Pancreas (tissue), 10 donors: Measurements from ENCODE around the gene PAMR1. TPM values are rescaled to one million over a fixed set of nuclear protein-coding genes. Genes with fewer than 3 reads are reported as not detected.

Source experiments
- ATAC-seq, 4 donors: fragments of 200-7000 bp; cut with Tn5 transposase; one replicate each; pipeline versions ENCODE4 v1.8.0 to v1.9.1; 2020; ENCODE audit warnings: mild to moderate bottlenecking in 4 of 4, moderate library complexity in 4 of 4
- DNase-seq, 6 donors: peaks; one replicate each; pipeline ENCODE4 v3.0.0-alpha.2; 2020
- FAIRE-seq: peaks from 2 replicates; lab custom pipeline; 2012; peaks lifted over from hg19 to GRCh38; lab: Jason Lieb, UNC
- H3K27ac ChIP-seq, 4 donors: fragments of 200-600 bp; sonication (generic); 1 replicate in 3 of 4; 2 replicates in 1 of 4; pipeline versions ENCODE4 v1.5.0 to v1.8.0; 2020
- H3K27me3 ChIP-seq, 4 donors: fragments of 200-600 bp; one replicate each; pipeline ENCODE4 v1.8.0; 2021
- H3K36me3 ChIP-seq, 3 donors: fragments of 200-600 bp; sonication (generic) in 1 of 3; one replicate each; pipeline versions ENCODE4 v1.5.0 to v1.8.0; 2020 to 2021
- H3K4me1 ChIP-seq, 3 donors: fragments of 200-600 bp; one replicate each; pipeline ENCODE4 v1.8.0; 2021
- H3K4me3 ChIP-seq, 4 donors: fragments of 200-600 bp; sonication (generic) in 2 of 4; one replicate each; pipeline versions ENCODE4 v1.5.0 to v1.8.0; 2020 to 2021
- H3K9me3 ChIP-seq, 4 donors: fragments of 200-600 bp; one replicate each; pipeline ENCODE4 v1.8.0; 2021
- CTCF ChIP-seq, 4 donors: fragments of 200-600 bp; sonication (generic) in 3 of 4; IDR thresholded peaks; one replicate each; pipeline versions ENCODE4 v1.5.0 to v1.8.0; 2021; ENCODE audit warnings: antibody characterized with exemption in 4 of 4
- WGBS, 2 donors: extraction: QIAGEN DNeasy Blood & Tissue Kit; methylation state at CpG; one replicate each; pipeline ENCODE4 v1.1.7; 2013; 5-methylcytosine and 5-hydroxymethylcytosine counted together
- intact Hi-C, 3 donors: fragments of 100-400 bp; cut with DNase I; formaldehyde crosslinking; loops; one replicate each; pipeline versions ENCODE4 v1.11.1 to v1.14.2; 2022
- polyA plus RNA-seq, 2 donors: library from polyadenylated mRNA; stranded (reverse); fragments of 200-250 nt; gene quantifications; one replicate each; pipeline ENCODE4 v1.2.3, GENCODE V29; 2013
- total RNA-seq, 6 donors: library from RNA; stranded (reverse); fragmentation: NEBNext Ultra II Directional in 4 of 6; extraction: Animal tissue kit (Norgen Biotek cat#: 25700) in 4 of 6; gene quantifications; one replicate each; pipeline versions ENCODE4 v1.2.1 to v1.2.4, GENCODE V29; 2021 to 2023
- donor health status: healthy with polysubstance abuse.
- donor health status: DM: no; HTN: no; CAD: no; lungs with moderate emphysema.
- donor health status: DM: no; HTN: no; CAD: no.
- donor health status: control.
- donor health status: control.
- donor health status: Bipolar disorder and iron deficiency.
- donor health status: DM: yes; HTN: yes; CAD: no.
- donor health status: DM: no; HTN: no; CAD: no.
- donor health status: DM: no; HTN: no; CAD: no.
- donor health status: DM: yes; HTN: yes; CAD: no.

Gene PAMR1
- total and polyA plus RNA-seq, 8 donors: 0.42 to 4.8 (median 1.3) TPM

- intact Hi-C loops: no loop called here
- Histone ChIP-seq H3K27ac (no peak overlapping the region), H3K27me3 (peaks cover 0 to 6% (median 2%) of the 10 kb centered on the region in 4 donors), H3K4me1 (peaks cover 0 to 7% (median 0%) of the 10 kb centered on the region in 3 donors), H3K36me3 (no peaks in the 10 kb centered on the region), H3K9me3 (no peaks in the 10 kb centered on the region), H3K4me3 (no peak overlapping the region)
- no peak for DNase-seq
- TF ChIP-seq CTCF (IDR thresholded peaks at IDR 0.05): no peak
- no peak for ATAC-seq
- 78 to 81% methylated on average over 2 of the region's 2 CpGs for WGBS, 2 donors
- FAIRE-seq: no peak
These were observed 109.9 kb downstream of the PAMR1 start for GRCh38 chr11:35415487-35415886.

GRCh38 chr11:35414776-35415175, 110.6 kb downstream of the PAMR1 start:
- WGBS, 2 donors: 57 to 61% methylated on average over 2 of the region's 2 CpGs
- intact Hi-C loops: no loop called here
- Histone ChIP-seq H3K4me3 (no peak overlapping the region), H3K4me1 (peaks cover 0 to 4% (median 0%) of the 10 kb centered on the region in 3 donors), H3K27ac (no peak overlapping the region), H3K27me3 (peaks cover 0 to 6% (median 0%) of the 10 kb centered on the region in 4 donors), H3K9me3 (no peaks in the 10 kb centered on the region), H3K36me3 (no peaks in the 10 kb centered on the region)
- no peak for TF ChIP-seq CTCF (IDR thresholded peaks at IDR 0.05)
- FAIRE-seq (no peak), DNase-seq (no peak), ATAC-seq (no peak)

- intact Hi-C loops: no loop called here
- FAIRE-seq: no peak
- Histone ChIP-seq H3K36me3 (no peaks in the 10 kb centered on the region), H3K27ac (no peak overlapping the region), H3K4me1 (peaks cover 0 to 4% (median 0%) of the 10 kb centered on the region in 3 donors), H3K27me3 (peaks cover 0 to 6% (median 0%) of the 10 kb centered on the region in 4 donors), H3K4me3 (no peak overlapping the region), H3K9me3 (no peaks in the 10 kb centered on the region)
- no peak for TF ChIP-seq CTCF (IDR thresholded peaks at IDR 0.05)
- 75 to 85% methylated on average over 6 of the region's 6 CpGs for WGBS, 2 donors
- ATAC-seq: no peak
- DNase-seq: no peak
These were observed 111.1 kb downstream of the PAMR1 start for GRCh38 chr11:35414311-35414710.

- 40 to 46% methylated on average over 3 of the region's 3 CpGs for WGBS, 2 donors
- H3K27me3 ChIP-seq: peaks cover 0 to 2% (median 0%) of the 10 kb centered on the region in 4 donors
- no peak overlapping the region for H3K27ac ChIP-seq
These were observed 111.8 kb downstream of the PAMR1 start for GRCh38 chr11:35413598-35413997.

More at GRCh38 chr11:35413598-35413997, 111.8 kb downstream of the PAMR1 start:
- ATAC-seq (no peak), DNase-seq (no peak), FAIRE-seq (no peak)
- Histone ChIP-seq H3K4me3 (no peak overlapping the region), H3K36me3 (no peaks in the 10 kb centered on the region), H3K9me3 (no peaks in the 10 kb centered on the region), H3K4me1 (peaks cover 0 to 4% (median 0%) of the 10 kb centered on the region in 3 donors)
- no peak for TF ChIP-seq CTCF (IDR thresholded peaks at IDR 0.05)
- intact Hi-C loops: no loop called here
